Measurements from ENCODE around the gene RABGAP1L.
A peak's percentile ranks its signal among the peaks of the same experiment; 100 is the strongest.
"Not testable (repeated sequence)": the region's sequence is repeated elsewhere in the genome, so short reads cannot be mapped to it uniquely, and the experiment has no call there.

Gene RABGAP1L

DNA sequence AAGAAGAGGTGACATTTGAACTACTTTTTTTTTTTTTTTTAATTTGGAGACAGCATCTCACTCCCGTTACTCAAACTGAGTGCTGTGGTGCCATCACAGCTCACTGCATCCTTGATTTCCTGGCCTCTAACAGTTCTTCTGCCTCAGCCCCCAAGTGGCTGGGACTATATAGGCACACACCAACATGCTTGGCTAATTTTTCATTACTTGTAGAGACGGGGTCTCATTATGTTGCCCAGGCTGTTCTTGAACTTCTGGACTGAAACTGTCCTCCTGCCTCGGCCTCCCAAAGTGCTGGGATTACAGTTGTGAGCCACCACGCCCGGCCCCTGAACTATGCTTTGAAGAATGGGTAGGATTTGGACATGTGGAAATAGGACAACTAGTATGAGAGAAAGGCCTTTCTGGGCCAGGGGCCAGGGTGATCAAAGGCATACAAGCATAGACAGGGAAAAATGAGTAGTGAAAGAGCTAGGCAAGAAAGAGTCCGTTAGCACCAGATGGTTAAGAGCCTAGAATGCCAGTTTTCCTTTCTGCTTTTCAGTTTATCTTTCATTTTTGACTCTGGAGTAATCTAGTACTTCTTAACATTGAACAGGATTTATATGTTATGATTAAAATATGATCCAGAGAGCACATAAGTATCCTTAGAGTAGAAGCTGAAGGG is 6.3 kb downstream of the RABGAP1L start:
- TF ChIP-seq CTCF (IDR thresholded peaks at IDR 0.05; ENCODE audit: insufficient read depth, missing control alignments) = no peak

DNA sequence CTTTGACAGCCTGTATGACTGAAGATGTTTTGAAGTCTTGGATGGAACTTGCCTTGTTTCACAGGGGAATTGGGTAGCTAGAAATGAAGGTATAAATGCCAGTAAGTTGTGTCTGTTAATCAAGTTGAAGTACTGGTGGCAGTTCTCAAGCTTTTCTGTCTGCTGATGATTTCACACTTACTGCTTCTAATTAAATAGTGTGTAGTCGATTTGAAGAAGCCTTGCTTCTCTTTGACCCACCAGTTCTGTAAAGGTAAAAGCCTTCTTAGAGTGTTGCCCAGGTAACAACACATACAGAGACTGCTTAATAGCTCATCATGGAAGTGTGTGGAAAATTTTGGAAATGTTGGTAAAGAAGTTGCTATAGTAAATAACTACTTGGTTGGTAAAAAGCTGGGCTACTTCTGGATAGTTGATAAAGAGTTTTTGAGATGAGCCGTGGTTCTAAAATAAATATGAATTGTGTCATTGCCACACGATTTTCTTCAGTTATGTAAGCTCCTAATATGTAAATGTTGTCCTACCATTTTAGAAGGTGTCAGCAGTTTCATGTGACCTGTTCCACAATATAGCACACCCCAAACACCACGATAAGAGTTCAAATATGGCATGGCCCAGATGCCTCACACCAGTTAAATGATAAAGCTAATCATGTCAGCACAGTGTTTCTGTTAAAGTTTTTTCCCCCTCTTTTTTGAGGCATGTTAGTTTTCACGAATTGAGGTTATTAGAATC is 7.4 kb downstream of the RABGAP1L start:
- FAIRE-seq = peak; percentile 89
- TF ChIP-seq CTCF (IDR thresholded peaks at IDR 0.05; ENCODE audit: insufficient read depth, missing control alignments) = no peak

More for the DNA sequence above, 6.3 kb downstream of the RABGAP1L start:
- peak; percentile 29 for FAIRE-seq
- no peak for DNase-seq (ENCODE audit: insufficient read length, low spot score)

GRCh38 chr1:174167265-174167803 is 8.0 kb downstream of the RABGAP1L start:
- DNase-seq (ENCODE audit: insufficient read length, low spot score) (no peak), FAIRE-seq (peak; percentile 38)
- no peak for TF ChIP-seq CTCF (IDR thresholded peaks at IDR 0.05; ENCODE audit: insufficient read depth, missing control alignments)

More for the DNA sequence above, 7.4 kb downstream of the RABGAP1L start:
- DNase-seq (ENCODE audit: insufficient read length, low spot score) = no peak

DNA sequence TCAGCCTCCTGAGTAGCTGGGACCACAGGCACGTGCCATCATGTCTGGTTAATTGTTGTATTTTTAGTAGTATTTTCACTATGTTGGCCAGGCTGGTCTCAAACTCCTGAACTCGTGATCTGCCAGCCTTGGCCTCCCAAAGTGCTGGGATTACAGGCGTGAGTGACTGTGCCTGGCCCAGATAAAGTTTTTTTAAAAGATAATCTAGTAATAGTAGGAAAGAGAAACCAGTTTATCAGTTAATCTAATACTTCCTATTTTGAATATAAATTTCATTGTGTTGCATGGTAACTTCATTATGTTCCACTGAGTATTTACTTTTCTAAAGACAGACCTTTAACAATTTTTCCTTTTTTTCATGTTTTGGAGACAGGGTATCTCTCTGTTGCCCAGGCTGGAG is 10.0 kb downstream of the RABGAP1L start:
- DNase-seq (ENCODE audit: insufficient read length, low spot score) (no peak), FAIRE-seq (no peak)
- no peak for TF ChIP-seq CTCF (IDR thresholded peaks at IDR 0.05; ENCODE audit: insufficient read depth, missing control alignments)

DNA sequence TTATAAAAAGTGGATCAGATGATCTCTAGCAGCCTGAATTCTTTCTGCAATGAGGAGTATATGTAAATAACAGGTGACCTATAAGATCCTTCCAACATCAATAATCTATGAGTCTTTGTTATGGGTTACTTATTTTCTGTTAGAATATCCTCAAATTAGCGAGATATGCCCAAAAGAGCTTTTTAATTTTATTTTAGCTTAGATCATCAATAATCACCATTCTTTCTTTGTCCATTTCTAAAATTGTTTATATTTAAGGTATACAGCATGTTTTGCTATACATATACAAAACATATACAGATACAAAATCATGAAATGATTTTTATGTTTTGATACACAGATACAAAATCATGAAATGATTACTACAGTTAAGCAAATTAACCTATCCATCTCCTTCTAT is 11.8 kb downstream of the RABGAP1L start:
- TF ChIP-seq CTCF (IDR thresholded peaks at IDR 0.05; ENCODE audit: insufficient read depth, missing control alignments) = no peak
- FAIRE-seq (peak; percentile 29), DNase-seq (ENCODE audit: insufficient read length, low spot score) (no peak)

DNA sequence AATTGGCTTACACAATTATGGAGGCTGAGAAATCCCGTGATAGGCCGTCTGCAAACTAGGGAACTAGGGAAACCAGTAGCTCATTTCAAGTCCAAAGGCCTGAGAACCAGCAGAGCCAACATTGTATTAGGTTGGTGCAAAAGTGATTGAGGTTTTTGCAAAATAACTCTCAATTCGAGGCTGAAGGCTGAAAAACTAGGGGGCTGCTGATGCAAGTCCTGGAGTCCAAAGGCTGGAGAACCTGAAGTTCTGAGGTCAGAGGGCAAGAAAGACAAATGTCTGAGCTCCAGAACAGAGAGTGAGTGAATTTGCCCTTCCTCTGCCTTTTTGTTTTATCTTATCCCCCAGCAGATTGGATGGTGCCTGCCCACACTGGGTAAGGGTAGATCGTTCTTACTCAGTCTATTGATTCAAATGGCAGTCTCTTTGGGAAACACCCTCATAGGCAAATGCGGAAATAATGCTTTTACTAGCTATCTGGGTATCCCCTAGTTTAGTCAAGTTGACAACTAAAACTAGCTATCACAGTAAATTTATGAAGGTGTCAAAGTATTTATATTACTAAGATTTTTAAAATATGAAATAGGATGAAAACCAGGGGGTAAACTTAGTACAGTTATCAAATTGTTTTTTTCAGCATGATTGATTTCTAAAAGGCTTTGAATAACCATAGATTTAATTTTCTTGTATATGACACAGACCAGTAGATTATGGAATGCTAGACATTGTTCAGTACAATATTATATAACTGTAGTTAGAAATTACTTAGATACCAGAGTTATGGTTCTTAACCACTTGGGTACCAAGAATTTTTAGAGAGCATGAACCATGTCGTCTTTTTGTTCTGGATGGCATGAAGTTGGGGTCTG is 15.4 kb downstream of the RABGAP1L start:
- no peak for TF ChIP-seq CTCF (IDR thresholded peaks at IDR 0.05; ENCODE audit: insufficient read depth, missing control alignments)
- FAIRE-seq (peak; percentile 81), DNase-seq (ENCODE audit: insufficient read length, low spot score) (no peak)

- FAIRE-seq; DNase-seq (ENCODE audit: insufficient read length, low spot score): not testable (repeated sequence)
Observed at GRCh38 chr1:174178459-174178858, 19.1 kb downstream of the RABGAP1L start.
